Stimulated activated naive B cell treated with anti-CD40 and anti-IgM and Interleukin-4, amounts not matched to agents 10 μg/mL and 1 μg/mL and 100 μg/mL, for 72 hours (primary cell): Measurements from ENCODE around the gene MORC1.

Source experiments
- ATAC-seq, 2 donors: fragments of 150-1000 bp; cut with Tn5 transposase; replicated peaks; 2 replicates each; pipeline ENCODE4 v1.10.0; 2021; ENCODE audit warnings: moderate library complexity in 1 of 2
- DNase-seq: peaks from one replicate; pipeline ENCODE4 v3.0.0; 2021
- H3K27ac Mint-ChIP-seq: one replicate; pipeline ENCODE4 v1.8.0; 2022; ENCODE audit warnings: mild to moderate bottlenecking, mixed read lengths
- H3K27me3 Mint-ChIP-seq, 2 donors: one replicate each; pipeline ENCODE4 v1.8.0; 2022; ENCODE audit warnings: mixed read lengths in 2 of 2
- H3K36me3 Mint-ChIP-seq, 2 donors: one replicate each; pipeline ENCODE4 v1.8.0; 2022; ENCODE audit warnings: mixed read lengths in 2 of 2, mild to moderate bottlenecking in 1 of 2
- H3K4me1 Mint-ChIP-seq, 2 donors: one replicate each; pipeline ENCODE4 v1.8.0; 2022; ENCODE audit warnings: mixed read lengths in 2 of 2, mild to moderate bottlenecking in 1 of 2
- H3K4me3 Mint-ChIP-seq, 2 donors: one replicate each; pipeline ENCODE4 v1.8.0; 2022; ENCODE audit warnings: mild to moderate bottlenecking in 2 of 2, mixed read lengths in 2 of 2, moderate library complexity in 1 of 2
- H3K9me3 Mint-ChIP-seq, 2 donors: one replicate each; pipeline ENCODE4 v1.8.0; 2022; ENCODE audit warnings: mixed read lengths in 2 of 2, mild to moderate bottlenecking in 1 of 2

The MORC1 gene

DNA sequence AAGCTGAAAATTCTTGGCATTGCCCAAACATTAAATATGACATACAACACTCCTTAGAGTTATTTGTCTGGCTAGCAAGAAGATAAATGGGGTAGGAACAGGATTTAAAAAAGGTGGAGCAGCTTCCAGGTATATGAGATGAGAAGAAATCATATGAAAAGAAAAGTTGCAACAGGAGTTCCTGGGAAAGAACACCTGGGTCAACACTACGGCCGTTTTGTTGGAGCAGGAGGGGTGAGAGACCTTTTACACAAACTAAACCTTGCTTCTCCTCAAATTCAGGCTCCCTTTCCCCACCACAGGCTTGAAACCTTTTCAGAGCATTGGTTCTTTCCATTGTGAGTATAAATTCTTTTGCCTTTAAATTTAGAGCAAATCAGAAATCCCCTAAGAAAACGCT is 145.5 kb downstream of the MORC1 start:
- Mint-ChIP-seq H3K4me1 (peaks cover 5 to 9% of the 10 kb centered on the region in 2 donors), H3K4me3 (no peak overlapping the region), H3K36me3 (no peaks in the 10 kb centered on the region), H3K9me3 (peaks cover 0 to 1% of the 10 kb centered on the region in 2 donors), H3K27ac (no peak overlapping the region), H3K27me3 (no peaks in the 10 kb centered on the region)
- DNase-seq (no peak), ATAC-seq (no peak)

DNA sequence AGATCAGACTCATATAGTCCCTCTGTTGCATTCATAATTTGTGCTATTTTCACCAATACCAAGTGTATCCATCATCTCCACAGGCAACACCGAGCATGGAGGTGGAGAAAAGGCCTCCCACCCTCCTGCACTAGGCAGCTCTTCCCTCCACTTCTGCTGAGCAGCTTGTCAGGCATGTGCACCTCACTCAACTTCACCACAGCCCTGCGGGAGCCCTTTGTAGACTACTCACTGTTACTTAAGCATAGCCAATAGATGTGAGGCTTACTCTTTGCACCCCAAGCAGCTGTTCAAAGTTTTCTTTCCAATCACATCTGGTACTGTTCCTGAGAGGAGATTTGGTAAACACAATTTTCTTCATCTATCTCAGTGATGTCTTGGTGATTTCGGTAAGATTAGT is 147.4 kb downstream of the MORC1 start:
- DNase-seq (no peak), ATAC-seq (peak in 1 of 2 donors; percentile 19)
- no peaks in the 10 kb centered on the region for H3K27me3 Mint-ChIP-seq
- no peaks in the 10 kb centered on the region for H3K36me3 Mint-ChIP-seq
- H3K9me3 Mint-ChIP-seq: peaks cover 0 to 1% of the 10 kb centered on the region in 2 donors
- H3K4me3 Mint-ChIP-seq: no peak overlapping the region
- no peak overlapping the region for H3K27ac Mint-ChIP-seq
- H3K4me1 Mint-ChIP-seq: peaks cover 5 to 9% of the 10 kb centered on the region in 2 donors

DNA sequence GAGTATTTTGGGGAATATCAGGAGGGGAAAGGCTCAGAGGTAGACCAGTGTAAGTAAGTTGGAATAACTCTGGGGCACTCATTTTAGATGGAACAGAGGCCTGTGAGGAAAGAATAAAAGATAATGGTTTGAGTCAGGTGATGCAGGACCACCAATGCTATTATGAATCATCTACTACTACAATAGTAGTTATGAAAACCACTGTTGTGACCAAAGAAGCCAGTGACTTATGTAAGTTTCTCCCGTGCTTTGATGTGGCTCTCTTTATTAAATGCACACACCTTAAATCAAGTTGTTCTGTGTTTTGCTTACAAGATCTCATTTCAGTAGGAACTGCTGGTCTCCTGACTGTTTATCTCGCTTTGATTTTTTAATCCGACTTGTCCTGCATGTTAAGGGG is 151.2 kb downstream of the MORC1 start:
- no peak overlapping the region for H3K4me3 Mint-ChIP-seq
- no peaks in the 10 kb centered on the region for H3K27me3 Mint-ChIP-seq
- H3K4me1 Mint-ChIP-seq: peaks cover 6 to 8% of the 10 kb centered on the region in 2 donors
- no peaks in the 10 kb centered on the region for H3K36me3 Mint-ChIP-seq
- H3K9me3 Mint-ChIP-seq: peaks cover 0 to 1% of the 10 kb centered on the region in 2 donors
- DNase-seq (no peak), ATAC-seq (no peak)
- no peak overlapping the region for H3K27ac Mint-ChIP-seq

DNA sequence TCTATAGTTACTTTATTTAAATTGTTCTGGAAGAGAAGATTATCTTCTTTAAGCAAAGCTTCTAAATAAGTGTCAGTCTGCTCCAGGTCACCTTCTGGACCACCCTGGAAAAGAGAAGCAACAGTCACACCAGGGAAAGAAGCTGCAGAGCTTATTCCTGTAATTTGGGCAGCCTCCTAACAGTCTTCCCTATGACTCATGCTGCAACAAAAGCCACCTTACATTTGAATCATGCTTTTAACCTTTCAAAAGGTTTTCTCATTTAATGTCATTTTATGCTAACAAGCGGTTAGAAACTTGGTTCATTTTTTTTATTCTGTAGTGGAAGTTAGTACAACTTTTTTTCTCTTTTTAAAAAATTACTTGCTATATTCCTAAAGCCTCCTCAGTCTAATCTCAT is 158.9 kb downstream of the MORC1 start:
- no peaks in the 10 kb centered on the region for H3K9me3 Mint-ChIP-seq
- H3K36me3 Mint-ChIP-seq: no peaks in the 10 kb centered on the region
- DNase-seq (no peak), ATAC-seq (no peak)
- peaks cover 0 to 7% of the 10 kb centered on the region in 2 donors for H3K27me3 Mint-ChIP-seq
- H3K4me1 Mint-ChIP-seq: peaks cover 0 to 1% of the 10 kb centered on the region in 2 donors
- no peak overlapping the region for H3K27ac Mint-ChIP-seq
- H3K4me3 Mint-ChIP-seq: no peak overlapping the region

DNA sequence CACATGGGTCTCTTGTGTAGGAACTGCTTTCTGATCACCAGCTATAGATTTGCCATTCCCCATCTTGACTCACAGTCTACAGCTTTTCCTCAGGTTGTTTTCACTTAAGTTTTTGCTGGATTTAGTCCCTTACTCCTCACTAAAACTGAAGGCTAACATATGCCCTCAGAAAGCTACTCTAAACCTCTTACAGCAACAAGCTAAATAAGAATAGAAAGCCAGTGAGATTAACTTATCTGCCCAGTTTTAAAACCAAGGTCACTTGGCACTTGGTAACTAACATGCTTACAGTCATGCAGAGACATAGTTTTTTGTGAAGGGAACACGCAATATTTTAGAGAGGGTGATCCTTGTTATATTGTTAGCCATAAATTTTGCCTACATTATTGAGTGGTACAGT is 164.2 kb downstream of the MORC1 start, which contains the start of gene GUCA1C:
Gene GUCA1C, minus strand, starts transcription at position 180 of the 400 bp plus-strand sequence. Its CDS starts 117 bp downstream, at position 63.
- Mint-ChIP-seq H3K4me1 (no peaks in the 10 kb centered on the region), H3K9me3 (no peaks in the 10 kb centered on the region), H3K27me3 (peaks cover 16% of the 10 kb centered on the region in 2 donors), H3K36me3 (no peaks in the 10 kb centered on the region), H3K27ac (no peak within 1 kb of the TSS), H3K4me3 (no peak within 1 kb of the TSS)
- no peak for ATAC-seq
- DNase-seq: no peak

DNA sequence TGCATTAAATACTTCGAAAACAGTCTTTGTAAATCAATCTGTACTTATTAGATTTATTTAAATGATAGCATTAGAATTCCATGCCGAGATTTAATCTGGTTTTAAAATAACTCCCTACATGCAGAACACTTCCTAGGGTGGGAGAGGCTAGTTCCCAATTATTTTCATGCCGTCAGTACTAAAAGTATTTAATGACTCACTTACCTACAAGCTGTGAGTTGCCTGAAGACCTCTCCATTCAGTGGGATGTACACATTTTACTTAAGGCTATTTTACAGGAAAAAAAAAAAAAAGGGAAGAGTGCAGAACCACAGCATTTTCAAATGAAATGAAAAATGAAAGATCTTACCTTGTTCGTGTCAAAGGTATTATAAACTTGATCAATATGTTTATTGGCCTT is 164.7 kb downstream of the MORC1 start:
- H3K4me1 Mint-ChIP-seq: no peaks in the 10 kb centered on the region
- H3K27ac Mint-ChIP-seq: no peak overlapping the region
- no peaks in the 10 kb centered on the region for H3K9me3 Mint-ChIP-seq
- no peaks in the 10 kb centered on the region for H3K36me3 Mint-ChIP-seq
- peaks cover 16 to 21% of the 10 kb centered on the region in 2 donors for H3K27me3 Mint-ChIP-seq
- DNase-seq (no peak), ATAC-seq (no peak)
- H3K4me3 Mint-ChIP-seq: no peak overlapping the region

DNA sequence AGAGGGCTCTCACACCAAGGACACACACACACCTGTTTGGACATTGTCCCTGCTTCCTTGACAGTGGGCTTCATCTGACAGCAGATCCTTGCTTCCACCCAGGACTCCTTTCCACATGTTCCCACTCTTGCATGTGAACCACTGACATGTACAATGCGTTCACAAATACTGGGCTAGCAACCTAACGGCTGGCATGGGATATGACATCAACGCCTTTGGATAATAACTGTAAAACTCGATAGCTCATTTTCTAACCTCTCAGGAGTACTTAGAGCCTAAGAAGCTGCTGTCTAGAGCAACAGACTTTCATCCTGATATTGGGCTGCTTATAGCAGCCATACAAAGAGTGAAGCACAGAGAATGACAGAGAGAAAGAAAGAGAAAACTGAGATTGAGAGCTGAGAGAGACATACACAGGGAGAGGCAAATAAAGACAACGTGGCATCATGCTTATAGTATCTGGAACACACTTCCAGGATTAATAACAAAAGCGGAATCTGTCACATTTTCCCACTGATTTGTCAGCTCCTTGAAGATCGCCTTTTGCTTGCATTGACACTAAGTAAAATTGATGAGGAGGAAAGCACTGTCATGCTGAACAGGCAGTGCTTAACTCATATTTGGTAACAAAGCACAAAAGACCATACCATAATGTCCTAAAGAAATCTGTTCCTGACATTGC is 166.0 kb downstream of the MORC1 start:
- ATAC-seq (no peak), DNase-seq (no peak)
- H3K4me1 Mint-ChIP-seq: no peaks in the 10 kb centered on the region
- H3K27me3 Mint-ChIP-seq: peaks cover 20 to 25% of the 10 kb centered on the region in 2 donors
- no peak overlapping the region for H3K4me3 Mint-ChIP-seq
- no peaks in the 10 kb centered on the region for H3K36me3 Mint-ChIP-seq
- H3K27ac Mint-ChIP-seq: no peak overlapping the region
- peaks cover 0 to 2% of the 10 kb centered on the region in 2 donors for H3K9me3 Mint-ChIP-seq

DNA sequence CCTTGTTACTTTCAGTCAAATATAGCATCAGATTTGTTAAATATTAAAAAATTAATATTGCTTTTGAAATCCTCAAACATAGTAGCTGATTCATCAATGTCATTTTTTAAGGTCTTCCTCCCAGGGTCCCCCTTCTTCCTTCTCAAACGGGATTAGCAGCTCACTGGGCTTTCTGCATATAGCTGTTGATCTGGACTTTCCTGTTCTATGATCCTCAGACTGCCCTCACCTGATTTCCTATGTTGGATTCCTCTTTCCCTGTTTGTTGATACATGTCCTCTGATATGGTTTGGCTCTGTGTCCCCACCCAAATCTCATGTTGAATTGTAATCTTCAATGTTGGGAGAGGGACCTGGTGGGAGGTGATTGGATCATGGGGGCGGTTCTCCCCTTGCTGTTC is 170.1 kb downstream of the MORC1 start:
- no peak overlapping the region for H3K27ac Mint-ChIP-seq

DNA sequence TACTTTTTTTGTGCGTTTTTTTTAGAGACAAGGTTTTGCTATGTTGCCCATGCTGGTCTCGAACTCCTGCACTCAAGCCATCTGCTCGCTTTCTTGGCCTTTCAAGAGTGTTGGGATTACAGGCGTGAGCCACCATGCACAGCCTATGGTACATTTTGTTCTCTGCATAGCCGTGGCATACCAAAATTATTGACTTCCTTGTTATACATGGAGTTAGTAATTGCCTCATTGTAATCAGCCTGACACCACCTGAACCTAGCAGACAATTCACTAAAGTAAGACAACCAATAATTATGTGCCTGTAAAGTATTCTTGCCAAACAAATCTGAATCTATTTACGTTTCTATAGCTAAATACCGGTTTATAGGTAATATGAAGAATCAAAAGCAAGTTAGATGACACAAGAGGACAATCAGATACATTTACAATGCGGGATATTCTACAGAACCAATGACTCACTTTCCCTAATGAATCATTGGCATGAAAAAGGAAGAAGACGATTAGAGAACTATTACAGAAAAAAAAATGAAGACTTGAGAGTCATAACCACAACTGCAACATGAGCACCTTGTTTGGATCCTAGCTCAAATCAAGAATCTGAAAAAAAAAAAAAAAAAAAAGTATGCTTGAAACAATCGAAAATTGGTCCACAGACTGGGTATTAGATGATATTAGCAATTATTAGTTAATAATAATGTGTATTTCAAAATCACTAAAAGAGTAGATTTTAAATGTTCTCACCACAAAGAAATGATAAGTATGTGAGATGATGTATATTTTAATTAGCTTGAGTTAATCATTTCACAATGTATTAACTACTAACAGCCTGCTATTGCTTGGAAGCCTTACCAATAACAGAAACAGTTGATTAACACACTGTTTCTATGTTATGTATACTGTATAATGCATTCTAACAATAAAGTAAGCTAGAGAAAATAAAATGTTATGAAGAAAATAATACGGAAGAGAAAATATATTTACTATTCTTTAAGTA is 171.3 kb downstream of the MORC1 start:
- H3K4me3 Mint-ChIP-seq: no peak overlapping the region
- peaks cover 11 to 25% of the 10 kb centered on the region in 2 donors for H3K27me3 Mint-ChIP-seq
- no peak overlapping the region for H3K27ac Mint-ChIP-seq

More for the DNA sequence above, 170.1 kb downstream of the MORC1 start:
- Mint-ChIP-seq H3K36me3 (no peaks in the 10 kb centered on the region), H3K27me3 (peaks cover 15 to 25% of the 10 kb centered on the region in 2 donors), H3K4me3 (no peak overlapping the region), H3K9me3 (peaks cover 0 to 2% of the 10 kb centered on the region in 2 donors), H3K4me1 (no peaks in the 10 kb centered on the region)
- DNase-seq (no peak), ATAC-seq (no peak)

DNA sequence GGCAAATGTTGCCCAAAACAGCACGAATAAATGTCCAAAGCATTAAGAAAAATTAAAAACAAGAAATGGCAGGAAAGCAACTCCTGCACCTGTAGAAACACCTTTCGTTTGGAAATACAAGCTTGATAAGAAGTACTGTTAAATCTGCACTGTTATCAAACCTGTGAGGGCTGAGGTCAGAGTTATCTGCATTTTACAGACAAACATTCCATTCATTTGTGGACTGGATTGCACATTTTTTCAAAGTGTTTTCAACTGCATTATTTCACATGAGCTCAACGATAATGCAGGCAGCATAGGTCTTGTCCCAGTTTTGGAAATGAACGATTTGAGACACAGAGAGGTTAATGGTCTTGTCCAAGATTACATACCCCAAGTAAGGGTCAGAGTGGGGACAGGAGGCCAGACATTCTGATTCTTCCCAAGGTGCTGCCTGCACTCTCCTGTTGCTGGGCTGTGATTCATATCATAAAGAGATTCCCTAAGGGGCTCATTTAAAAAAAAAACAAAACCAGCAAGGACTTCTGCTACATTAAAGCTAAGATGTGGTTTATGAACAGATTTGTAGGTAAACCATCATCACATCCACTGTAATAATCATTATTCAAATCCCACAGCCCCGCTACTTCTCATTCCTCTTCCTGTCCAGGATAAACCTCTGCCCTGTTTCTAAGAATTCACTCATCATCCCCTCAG is 177.2 kb downstream of the MORC1 start:
- no peaks in the 10 kb centered on the region for H3K4me1 Mint-ChIP-seq
- H3K36me3 Mint-ChIP-seq: no peaks in the 10 kb centered on the region
- H3K27me3 Mint-ChIP-seq: no peaks in the 10 kb centered on the region
- DNase-seq (no peak), ATAC-seq (no peak)
- no peaks in the 10 kb centered on the region for H3K9me3 Mint-ChIP-seq
- no peak overlapping the region for H3K4me3 Mint-ChIP-seq
- H3K27ac Mint-ChIP-seq: no peak overlapping the region

More for the DNA sequence above, 171.3 kb downstream of the MORC1 start:
- Mint-ChIP-seq H3K4me1 (no peaks in the 10 kb centered on the region), H3K9me3 (peaks cover 0 to 2% of the 10 kb centered on the region in 2 donors), H3K36me3 (no peaks in the 10 kb centered on the region)
- DNase-seq: no peak
- ATAC-seq: no peak

DNA sequence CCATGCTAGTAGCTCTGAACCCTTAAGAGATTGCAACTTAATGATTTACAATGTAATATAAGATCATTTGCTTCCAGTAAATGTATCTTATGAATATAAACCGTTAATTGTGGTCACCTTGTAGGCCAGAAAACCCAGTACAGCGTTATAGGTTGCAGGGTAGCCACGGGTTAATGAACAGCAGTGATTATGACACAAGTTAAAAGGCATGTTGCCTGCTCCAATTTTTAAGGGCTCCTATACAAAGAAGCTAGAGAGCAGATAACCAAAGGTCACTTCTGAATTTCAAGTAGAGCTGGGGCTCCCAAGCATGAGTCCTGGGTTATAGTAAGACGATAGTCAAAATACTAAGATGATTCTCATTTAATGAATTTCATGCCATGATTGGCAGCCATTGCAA is 177.8 kb downstream of the MORC1 start:
- Mint-ChIP-seq H3K4me3 (no peak overlapping the region), H3K4me1 (no peaks in the 10 kb centered on the region), H3K27me3 (no peaks in the 10 kb centered on the region), H3K9me3 (no peaks in the 10 kb centered on the region), H3K36me3 (no peaks in the 10 kb centered on the region), H3K27ac (no peak overlapping the region)
- no peak for DNase-seq
- no peak for ATAC-seq

DNA sequence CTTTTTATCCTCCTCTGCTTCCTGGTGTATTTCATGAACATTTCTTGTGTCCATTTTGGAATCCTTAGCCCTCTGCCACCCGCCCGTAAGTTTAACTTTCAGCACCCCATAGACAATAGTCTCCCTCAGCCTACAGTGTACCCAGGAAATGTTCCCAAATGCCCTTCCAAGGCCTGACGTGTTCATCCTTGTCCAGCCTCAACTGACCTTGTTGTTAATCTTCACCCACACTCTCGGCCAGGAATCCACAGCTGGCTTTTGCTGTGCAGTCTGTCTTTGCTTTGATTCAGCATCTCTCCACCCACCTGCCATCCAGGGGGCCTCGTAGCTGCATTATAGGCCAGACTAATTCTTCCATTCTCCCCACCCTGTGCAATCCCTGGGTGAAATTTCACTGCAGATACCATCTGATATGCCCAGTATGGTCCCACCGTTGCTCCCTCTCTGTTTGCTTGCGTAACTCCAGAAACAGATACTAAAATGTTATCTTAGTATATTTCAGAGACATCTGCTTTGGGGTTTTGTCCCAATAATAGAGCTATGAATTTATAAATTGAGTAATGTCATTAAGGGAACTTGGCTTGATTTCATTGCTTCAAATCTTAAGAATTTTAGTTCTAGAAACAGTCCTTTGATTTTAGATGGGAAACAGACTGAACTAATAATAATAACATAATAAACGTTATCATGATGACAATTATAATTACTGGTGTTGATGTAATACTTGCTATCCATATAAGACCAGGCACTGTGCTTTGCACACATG is 180.8 kb downstream of the MORC1 start:
- DNase-seq (no peak), ATAC-seq (no peak)
- no peaks in the 10 kb centered on the region for H3K4me1 Mint-ChIP-seq
- peaks cover 4 to 8% of the 10 kb centered on the region in 2 donors for H3K27me3 Mint-ChIP-seq
- H3K4me3 Mint-ChIP-seq: no peak overlapping the region
- H3K9me3 Mint-ChIP-seq: peaks cover 0 to 2% of the 10 kb centered on the region in 2 donors
- H3K36me3 Mint-ChIP-seq: peaks cover 0 to 1% of the 10 kb centered on the region in 2 donors
- no peak overlapping the region for H3K27ac Mint-ChIP-seq

DNA sequence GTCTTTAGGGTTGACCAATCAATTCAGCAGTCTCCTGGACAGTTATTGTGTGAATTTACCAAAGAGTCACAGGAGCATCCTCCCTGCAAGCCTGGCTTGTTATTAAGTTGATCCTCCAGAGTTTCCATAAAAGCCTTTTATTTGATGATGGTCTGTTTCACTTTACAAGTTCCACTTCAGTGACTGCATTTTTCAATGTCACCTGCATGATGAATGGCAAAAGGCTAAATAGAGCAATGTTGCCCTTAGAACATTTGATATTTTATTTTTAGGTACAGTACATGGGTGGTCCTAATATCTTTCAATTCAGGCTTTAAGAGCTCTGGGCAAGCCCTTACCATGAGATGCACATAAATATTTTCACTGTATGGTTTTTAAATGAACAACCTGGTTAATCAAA is 186.9 kb downstream of the MORC1 start:
- Mint-ChIP-seq H3K27ac (no peak overlapping the region), H3K4me3 (no peak overlapping the region), H3K27me3 (peaks cover 15 to 26% of the 10 kb centered on the region in 2 donors), H3K9me3 (peaks cover 9 to 13% of the 10 kb centered on the region in 2 donors), H3K36me3 (peaks cover 0 to 7% of the 10 kb centered on the region in 2 donors), H3K4me1 (no peaks in the 10 kb centered on the region)
- ATAC-seq (no peak), DNase-seq (no peak)
